ENCODE data around the gene GON7. TPM values are rescaled to one million over a fixed set of nuclear protein-coding genes. Genes with fewer than 3 reads are reported as not detected.
"Not testable (repeated sequence)": the region's sequence is repeated elsewhere in the genome, so short reads cannot be mapped to it uniquely, and the experiment has no call there.

GON7 gene, protein sequence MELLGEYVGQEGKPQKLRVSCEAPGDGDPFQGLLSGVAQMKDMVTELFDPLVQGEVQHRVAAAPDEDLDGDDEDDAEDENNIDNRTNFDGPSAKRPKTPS
- 16.6 and 18.7 TPM in 2 replicates for total RNA-seq

DNA sequence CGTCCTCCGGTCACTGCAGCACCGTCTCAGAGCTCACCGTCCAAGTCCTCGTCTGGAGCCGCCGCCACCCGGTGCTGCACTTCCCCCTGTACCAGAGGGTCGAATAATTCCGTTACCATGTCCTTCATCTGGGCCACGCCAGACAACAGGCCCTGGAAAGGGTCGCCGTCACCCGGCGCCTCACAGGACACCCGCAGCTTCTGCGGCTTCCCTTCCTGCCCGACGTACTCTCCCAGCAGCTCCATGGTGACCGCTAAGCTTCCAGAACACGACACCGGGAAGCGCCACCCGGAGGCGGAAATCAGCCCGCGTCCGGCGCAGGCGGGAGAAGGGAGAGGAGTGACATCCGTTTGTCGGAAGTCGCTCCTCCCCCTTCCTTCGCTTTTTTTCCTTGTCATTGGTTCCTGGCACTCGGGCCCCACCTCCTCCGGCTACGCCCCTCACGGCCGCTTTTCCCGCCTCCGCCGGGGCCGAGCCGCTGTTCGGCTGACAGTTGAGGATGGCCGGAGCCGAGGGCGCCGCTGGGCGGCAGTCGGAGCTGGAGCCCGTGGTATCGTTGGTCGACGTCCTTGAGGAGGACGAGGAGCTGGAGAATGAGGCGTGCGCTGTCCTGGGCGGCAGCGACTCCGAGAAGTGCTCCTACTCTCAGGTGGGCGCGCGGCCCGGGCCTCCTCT is at the start of gene GON7, which contains the start of gene UBR7:
Gene GON7, minus strand, starts transcription at position 273 of the 675 bp plus-strand sequence. Its CDS starts 28 bp downstream, at position 245.
Gene UBR7, plus strand, starts transcription at position 464 of the 675 bp plus-strand sequence. Its CDS starts 36 bp downstream, at position 500.
- peak; percentile 84 for DNase-seq (ENCODE audit: low read depth, low spot score)

DNA sequence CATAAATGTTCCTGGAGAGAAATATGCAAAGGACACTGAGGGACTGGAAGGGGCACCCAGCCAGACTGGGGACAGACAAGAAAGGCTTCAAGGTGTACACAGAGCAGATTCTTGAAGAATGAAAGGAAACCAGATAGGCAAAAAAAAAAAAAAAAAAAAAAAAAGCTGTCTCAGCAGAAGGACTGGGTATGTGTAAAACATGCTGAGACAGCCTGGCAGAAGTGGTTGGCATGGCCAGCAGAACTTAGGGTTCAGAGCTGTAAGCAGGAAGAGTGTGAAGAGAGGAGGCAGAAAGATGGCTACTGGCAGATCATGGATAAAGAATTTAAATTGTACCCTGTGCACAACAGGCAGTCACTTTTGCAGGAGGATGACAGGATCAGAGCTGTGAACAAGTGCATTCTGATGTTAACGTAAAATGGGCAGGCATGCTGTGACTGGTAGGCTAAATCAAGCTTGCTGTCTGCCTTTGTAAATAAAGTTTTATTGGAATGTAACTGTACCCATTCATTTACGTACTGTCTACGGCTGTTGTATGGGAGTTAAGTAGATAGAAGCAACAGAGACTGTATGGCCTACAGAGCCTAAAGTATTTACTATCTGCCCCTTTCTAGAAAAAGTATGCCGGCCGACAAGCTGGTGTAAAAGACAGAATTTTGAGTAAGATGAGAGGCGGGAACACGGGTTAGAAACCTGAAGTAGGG is 42.4 kb upstream of the GON7 start:
- DNase-seq (ENCODE audit: low read depth, low spot score), result no peak

DNA sequence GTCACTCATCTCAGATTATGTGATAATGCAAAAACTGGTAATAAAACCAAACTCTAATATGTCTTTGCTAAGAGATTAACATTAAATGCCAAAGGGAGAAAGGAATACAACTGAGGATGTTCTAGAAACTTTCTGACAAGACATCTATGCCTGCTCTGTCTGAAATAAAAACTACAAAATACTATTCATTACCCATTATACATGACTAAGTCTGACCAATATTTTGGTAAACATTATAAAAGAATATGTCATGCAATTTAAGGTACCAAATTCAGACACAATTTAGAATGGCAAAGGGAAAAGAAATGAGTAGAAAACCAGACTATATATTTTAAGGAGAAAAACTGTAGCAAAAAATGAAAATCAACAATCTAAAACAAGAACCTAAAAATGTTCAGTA is 39.7 kb upstream of the GON7 start:
- no peak for DNase-seq (ENCODE audit: low read depth, low spot score)

DNA sequence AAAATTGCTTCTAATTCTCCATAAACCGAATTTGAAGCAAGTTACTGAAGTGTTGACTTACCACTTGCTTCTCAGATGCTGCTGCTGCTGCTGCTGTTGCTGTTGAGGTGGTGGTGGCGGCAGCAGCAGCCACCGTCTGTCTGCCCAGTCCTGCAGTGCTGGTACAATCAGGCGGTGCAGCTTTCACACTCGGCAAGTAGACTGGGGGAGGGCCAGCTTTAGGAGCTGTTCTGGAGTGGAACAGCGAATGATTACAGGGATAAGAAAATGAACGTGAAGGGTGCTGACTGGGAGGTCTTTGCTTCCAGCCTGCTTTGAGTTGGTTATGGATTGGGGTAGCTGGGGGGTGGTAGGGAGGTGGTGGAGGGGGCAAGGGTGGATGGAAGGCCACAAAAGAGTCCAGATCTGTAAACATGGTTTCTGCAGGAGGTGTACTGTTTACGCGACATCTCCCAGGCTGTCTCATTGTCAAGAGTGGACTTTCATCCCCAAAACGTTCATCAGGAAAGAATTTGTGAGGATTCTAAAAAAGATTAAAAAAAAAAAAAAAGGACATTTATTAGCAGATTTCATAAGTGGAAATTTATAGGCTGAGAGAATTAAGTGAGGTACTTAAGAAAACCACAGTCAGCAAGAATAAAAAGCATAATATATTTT is 39.0 kb upstream of the GON7 start:
- DNase-seq (ENCODE audit: low read depth, low spot score), result no peak

DNA sequence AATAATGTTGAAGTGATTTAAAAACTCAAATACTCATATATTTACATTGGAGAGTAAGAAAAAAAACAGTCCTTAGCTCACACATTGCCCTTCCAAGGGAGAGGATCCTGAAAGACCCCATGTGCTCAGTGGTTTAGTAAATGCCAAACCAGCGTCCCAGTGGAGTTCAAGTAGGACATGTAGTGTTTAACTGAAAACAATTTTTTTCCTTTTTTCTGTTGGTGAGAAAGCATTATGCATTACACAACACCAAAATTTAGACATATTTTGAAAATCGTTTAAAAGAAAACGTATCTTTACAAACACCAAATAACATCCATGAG is 33.8 kb upstream of the GON7 start:
- DNase-seq (ENCODE audit: low read depth, low spot score), result no peak

DNA sequence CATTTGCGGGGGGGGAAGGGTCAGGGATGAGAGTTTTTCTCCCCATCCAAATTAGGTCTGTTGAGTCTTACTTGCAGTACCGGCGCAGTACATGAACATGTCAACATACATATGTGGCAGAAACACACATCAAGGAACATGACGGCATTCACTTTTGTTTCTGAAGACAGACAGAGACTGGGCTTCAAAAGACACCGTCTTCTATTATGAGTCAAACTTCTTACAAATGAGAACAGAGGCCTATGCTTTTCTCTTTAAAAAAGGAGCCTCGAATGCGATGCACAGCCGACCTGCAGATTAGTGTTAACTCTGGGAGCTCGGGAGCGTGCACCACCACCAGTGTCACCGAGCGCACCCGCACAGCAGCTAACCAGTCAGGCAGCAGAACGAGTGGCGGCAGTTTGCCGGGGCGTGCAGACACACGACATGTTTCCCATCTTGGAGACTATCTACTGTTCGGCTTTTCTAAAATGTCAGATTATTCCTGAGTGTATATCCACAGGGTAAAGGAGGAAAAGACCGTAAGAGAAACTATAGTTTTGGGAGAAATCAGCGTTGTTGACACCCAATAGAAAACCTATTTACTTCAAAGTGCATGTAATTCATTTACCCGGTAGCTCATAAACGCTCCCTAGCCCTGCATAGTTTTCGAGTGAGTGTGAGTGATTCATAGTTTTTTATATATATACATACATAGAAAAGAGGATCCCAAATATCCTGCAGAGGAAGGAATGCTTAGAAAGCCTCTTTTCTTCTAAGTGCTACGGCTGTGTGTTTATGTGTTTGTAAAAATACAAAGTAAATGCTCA is 33.2 kb upstream of the GON7 start:
- DNase-seq (ENCODE audit: low read depth, low spot score), result no peak

DNA sequence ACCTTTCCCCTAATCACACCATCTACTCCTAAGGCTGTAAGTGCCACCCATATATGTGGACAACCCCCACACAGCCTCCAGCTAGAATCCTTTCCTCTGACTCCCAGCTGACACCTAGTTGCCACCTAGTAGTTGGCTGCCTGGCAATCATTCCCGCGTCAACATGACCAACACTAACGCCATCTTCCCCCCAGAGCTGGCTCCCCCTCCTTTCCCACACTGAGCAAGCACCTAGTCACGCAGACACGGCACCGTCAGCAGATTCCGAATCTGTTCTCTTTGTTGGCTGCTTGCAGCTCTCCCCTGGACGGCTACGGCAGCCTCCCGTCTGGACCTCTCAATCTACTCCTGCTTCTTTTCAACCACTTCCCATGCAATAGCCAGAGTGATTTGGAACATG is 27.9 kb upstream of the GON7 start:
- no peak for DNase-seq (ENCODE audit: low read depth, low spot score)

DNA sequence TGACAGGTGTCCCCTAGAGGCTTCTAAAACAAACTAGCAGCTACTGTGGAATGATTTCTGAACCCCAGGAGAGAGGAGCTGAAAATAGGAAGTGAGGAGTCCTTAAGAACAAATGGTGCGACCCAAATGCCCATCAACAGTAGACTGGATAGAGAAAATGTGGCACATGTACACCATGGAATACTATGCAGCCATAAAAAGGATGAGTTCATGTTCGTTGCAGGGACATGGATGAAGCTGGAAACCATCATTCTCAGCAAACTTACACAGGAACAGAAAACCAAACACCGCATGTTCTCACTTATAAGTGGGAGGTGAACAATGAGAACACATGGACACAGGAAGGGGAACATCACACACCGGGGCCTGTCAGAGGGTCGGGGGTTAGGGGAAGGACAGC is 26.2 kb upstream of the GON7 start:
- not testable (repeated sequence) for DNase-seq (ENCODE audit: low read depth, low spot score)

DNA sequence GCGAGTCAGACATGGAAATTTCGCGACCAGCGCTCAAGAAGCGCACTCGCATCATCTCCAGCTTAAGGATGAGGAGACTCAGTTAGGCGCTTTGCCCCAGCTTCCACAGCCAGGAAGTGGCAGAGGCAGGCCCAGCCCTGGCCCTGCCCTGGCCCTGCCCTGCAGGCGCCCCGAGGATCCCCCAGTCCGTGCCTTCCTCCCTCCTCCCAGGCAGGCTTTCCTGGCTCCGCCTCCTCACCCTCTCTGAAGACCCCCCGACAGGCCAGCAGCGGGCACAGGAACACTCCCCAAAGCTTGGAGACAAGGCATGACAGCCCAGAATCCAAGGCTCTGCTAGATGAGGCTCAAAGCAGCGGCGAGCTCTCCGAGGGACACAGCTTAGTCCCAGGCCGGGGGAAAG is 25.3 kb upstream of the GON7 start:
- DNase-seq (ENCODE audit: low read depth, low spot score), result no peak

DNA sequence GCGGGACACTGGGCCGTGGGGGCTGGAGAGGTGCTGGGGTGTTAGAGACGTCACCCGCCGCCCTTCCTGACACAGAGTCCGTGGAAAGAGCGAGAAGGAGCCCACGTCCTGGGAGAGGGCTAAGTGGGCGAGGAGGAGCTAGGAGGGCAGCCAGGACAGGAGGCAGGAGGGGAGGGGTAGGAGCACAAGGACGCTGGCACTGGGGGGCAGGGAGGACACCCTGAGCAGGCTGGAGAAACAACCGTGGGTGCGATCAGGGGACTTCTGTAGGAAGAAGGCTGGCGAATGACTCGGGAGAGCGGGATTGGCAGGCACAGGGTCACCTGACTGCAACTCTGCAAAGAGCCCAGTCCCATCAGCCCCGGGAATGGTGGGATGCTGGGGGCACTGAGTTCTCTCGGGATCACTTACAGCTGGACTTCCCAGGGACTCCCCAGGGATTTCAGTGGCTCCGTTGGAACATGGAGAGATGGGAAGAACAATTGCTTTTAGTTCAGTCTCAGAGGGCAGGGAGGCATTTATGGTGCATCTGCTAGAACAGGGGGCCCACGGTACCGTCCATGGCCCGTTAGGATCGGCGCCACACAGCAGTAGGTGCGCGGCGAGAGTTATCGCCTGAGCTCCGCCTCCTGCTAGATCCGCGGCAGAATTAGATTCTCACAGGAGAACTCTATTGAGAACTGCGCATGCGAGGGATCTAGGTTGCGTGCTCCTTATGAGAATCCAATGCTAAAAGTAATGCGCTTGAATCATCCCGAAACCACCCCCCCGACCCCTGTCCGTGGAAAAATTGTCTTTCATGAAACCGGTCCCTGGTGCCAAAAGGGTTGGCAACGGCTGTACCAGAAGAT is 24.5 kb upstream of the GON7 start:
- DNase-seq (ENCODE audit: low read depth, low spot score), result peak; percentile 19

DNA sequence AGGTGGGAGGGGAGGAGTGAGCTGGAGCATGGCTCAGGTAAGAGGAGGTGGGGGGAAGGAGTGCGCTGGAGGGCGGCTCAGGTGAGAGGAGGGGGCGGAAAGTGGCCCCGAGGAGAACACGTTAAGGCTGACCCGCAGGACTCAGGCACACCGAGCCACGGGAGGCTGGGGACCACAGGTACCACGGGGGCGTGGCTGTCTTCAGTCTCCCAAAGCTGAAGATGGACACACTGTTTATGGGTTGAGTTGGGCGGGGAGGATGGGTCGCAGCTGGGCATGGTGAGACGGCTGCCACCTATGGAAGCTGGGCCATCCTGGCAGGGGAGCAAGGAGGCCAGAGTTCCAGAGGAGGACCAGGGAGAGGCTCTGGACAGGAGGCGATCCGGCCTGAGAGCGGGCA is 23.7 kb upstream of the GON7 start:
- DNase-seq (ENCODE audit: low read depth, low spot score), result no peak

DNA sequence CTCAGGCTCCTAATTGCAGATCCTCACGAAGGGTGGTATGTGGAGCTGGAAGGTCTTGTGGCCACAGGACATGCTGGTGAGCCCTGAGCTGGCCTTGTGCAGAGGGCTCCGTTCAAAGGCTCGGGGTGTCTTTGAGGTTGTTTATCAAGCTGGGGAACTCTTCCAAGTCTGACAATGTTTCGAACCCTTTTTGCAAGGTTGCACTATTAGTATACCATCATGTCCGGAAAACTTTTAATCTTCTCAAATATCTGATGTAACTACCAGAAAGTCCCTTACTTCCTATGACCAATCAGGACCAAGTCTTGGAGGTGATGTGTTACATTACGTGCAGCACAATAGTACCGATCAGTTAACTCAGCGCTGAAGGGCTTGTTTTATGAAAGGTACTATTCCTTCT is 21.7 kb upstream of the GON7 start:
- DNase-seq (ENCODE audit: low read depth, low spot score), result no peak

DNA sequence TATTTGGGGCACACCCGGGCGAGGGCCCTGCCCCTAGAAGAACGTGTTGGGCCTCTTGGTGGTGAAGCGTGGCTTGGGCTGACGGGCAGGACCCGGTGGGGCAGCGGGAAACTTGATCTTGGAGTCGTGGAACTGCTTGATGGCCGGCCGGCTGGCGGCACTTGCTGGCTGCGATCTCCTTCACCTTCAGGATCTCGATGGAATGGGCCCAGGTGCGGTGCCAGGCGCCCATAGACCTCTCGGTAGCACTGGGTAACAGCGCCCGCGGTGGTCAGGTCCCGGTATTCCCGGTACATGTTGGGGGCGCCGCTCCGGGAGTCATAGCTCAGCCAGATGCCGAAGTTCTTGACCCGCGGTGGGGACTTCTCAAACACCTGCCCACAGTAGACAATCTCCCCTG is 16.7 kb upstream of the GON7 start:
- DNase-seq (ENCODE audit: low read depth, low spot score), result no peak

DNA sequence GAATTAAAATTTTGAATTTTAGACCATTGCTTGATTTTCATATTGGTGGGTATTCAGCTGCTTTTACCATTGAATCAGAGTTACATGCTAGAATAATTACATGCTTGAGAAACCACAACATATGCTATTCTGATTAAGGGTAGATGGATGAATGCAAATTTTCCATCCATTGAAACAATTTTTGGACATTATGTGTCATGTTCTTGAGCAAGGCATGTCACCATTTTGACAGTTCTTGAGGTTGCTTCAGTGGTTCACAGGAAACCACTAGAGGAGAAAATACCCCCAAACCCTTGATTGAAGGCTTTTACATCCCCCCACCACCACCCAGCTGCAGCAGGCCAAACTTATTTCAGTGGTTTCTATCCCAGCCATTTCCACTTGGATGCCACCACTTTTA is 13.6 kb upstream of the GON7 start:
- no peak for DNase-seq (ENCODE audit: low read depth, low spot score)

DNA sequence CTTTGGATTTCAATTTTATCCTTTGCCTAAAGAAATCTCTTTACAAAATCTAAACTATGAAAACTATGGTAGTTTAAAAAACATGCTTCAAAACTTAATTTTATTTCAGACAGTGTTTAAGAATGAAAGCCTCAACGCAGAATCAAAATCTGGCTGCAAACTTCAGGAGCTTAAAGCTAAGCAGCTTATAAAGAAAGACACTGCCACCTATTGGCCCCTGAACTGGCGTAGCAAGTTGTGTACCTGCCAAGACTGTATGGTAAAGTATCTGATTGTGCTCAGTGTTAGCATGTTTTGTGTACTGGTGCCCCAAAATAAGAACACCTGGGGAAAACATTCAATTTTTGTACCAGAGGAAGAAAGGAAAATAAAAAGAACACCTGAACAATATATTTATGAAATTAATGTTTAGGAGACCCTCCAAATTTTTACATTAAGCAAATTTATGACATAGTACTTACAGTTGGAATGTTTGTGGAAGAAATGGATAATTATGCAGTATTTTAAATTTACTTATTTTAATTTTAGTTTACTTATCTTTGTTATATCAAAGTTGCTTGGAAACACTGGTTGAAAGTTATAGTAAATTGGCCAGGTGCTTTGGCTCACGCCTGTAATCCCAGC is 12.3 kb upstream of the GON7 start:
- peak; percentile 19 for DNase-seq (ENCODE audit: low read depth, low spot score)

DNA sequence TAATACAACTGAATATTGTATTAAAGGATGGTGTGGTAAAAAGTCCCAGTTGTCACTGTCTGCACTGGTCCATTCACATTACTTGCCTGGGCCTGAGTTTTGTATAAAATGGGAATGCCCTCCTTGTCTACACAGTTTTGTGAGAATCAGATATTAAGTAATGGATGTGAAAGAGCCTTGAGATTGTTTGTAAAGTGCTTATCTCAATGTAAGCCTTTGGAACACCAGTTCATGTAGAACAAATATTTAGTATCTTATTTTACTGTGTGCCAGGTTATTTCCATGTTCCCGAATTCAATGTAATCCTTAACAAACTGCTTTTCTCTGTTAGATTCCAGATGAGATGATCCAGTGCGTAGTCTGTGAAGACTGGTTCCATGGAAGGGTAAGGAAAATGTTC is 7.7 kb upstream of the GON7 start:
- DNase-seq (ENCODE audit: low read depth, low spot score), result no peak

DNA sequence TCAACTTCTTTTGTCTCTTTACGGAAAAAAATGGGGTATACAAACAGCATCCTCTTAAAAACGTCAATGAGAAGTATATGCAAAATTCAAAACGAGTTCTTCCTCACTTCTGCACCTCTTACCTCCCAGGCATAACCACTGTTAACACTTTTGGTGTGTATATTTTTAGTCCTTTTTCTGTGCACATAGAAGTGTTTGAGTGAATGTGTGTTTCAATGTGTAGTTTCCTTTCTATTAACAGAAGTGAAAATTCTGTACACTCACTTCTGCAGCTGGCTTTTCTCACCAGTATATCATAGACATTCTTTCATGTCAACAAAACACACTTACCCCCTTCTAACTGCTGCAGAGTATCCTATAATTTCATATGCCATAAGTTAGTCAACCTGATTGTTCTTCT is 5.6 kb upstream of the GON7 start:
- no peak for DNase-seq (ENCODE audit: low read depth, low spot score)

DNA sequence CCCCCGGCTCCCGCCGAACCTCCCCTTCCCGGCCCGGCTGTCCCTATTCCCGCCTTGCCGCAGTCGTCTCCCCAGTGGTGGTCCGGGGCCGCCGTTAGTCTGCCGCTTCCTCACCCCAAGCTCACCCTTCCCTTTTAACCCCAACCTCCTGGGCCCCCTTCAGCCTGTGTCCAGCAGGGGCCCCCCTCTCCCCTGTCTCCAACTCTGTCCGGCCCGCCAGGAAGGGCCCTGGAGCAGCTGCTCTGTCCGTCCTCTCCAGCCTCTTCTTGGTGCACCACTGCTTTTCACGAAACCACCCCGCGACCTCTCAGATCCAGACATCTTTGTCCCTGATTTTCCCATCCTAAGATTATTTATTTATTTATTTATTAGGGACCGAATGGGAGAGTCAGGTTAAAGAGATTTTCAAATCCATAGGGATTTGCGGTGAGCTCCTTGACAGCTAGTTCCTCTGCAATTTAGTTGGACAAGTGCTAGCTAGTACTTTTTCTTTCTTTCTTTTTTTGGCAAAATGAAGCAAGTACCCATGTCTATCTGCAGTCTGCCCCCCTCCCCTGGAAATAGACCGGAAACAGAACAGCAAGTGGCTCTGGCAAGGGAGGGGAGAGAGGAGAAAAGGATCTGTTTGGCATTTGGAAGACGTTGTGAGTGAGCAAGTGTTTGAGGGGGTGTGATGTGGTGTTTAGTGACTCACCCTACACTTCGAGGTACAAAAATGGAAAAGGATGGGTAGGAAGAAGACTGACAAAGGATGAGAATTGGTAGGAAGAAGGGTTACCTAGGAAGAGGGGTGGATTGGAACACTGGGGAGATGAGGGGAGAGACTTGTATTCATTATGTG is 823 bp upstream of the GON7 start:
- no peak for DNase-seq (ENCODE audit: low read depth, low spot score)

DNA sequence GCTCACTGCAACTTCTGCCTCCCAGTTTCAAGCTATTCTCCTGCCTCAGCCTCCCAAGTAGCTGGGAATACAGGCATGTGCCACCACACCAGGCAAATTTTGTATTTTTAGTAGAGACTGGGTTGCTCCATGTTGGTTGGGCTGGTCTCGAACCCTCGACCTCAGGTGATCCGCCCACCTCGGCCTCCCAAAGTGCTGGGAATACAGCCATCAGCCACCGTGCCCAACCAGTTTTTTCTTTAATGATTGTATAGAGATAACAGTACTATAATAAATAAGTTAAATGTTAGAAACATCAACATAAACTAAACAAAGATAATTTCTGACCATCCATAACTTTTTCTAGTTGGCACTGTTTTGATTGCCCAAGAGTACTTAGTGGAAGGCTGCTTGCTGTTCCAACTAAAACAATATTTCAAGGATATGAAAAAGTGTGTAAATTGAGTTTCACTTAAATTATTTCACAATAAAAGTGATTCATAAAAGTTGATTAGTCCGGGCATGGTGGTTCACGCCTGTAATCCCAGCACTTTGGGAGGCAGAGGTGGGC is 5.6 kb downstream of the GON7 start:
- DNase-seq (ENCODE audit: low read depth, low spot score), result no peak
